Measurements from ENCODE around the gene OR13H1.
"Not testable (repeated sequence)": the region's sequence is repeated elsewhere in the genome, so short reads cannot be mapped to it uniquely, and the experiment has no call there.

OR13H1 gene, protein sequence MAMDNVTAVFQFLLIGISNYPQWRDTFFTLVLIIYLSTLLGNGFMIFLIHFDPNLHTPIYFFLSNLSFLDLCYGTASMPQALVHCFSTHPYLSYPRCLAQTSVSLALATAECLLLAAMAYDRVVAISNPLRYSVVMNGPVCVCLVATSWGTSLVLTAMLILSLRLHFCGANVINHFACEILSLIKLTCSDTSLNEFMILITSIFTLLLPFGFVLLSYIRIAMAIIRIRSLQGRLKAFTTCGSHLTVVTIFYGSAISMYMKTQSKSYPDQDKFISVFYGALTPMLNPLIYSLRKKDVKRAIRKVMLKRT

DNA sequence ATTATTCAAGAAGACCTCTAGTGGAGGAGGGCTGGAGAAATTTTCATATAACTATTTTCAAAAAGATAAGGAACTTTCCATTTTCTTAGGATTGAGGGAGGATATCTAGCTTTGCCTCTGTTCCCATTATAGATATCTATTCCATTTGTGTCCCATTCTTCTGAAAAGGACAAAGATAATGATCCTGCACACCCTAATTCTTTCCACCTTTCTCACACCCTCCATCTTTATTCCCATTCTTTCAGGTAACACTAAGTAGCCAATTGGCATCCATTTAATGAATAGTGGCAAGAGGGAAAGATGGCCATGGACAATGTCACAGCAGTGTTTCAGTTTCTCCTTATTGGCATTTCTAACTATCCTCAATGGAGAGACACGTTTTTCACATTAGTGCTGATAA is at the start of gene OR13H1:
Gene OR13H1, plus strand, starts transcription at position 301 of the 400 bp plus-strand sequence. Its CDS starts 0 bp downstream, at position 301.
- DNase-seq (ENCODE audit: low read depth in 1 of 2, low spot score in 1 of 2) = no peak
- in situ Hi-C loops (cut with HindIII; ENCODE audit: low pct_unique_long_range_greater_than_20kb, low sequenced_read_pairs) = no loop called here
- TF ChIP-seq JUND (IDR thresholded peaks at IDR 0.05; ENCODE audit: low read depth) = no peak

DNA sequence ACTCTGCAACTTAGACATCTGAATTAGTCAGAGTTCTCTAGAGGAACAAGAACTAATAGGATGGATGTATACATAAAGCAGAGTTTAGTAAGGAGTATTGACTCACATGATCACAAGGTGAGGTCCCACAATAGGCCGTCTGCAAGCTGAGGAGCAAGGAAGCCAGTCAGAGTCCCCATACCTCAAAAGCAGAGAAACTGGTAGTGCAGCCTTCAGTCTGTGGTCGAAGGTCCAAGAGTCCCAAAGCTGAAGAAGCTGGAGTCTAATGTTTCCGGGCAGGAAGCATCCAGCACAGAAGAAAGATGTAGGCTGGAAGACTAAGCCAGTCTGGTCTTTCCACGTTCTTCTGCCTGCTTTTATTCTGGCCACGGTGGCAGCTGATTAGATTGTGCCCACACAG is 42.3 kb upstream of the OR13H1 start:
- peak in 1 of 2 experiments; percentile 57 for DNase-seq (ENCODE audit: low read depth in 1 of 2, low spot score in 1 of 2)
- in situ Hi-C loops (cut with HindIII; ENCODE audit: low pct_unique_long_range_greater_than_20kb, low sequenced_read_pairs) = not testable (repeated sequence)

DNA sequence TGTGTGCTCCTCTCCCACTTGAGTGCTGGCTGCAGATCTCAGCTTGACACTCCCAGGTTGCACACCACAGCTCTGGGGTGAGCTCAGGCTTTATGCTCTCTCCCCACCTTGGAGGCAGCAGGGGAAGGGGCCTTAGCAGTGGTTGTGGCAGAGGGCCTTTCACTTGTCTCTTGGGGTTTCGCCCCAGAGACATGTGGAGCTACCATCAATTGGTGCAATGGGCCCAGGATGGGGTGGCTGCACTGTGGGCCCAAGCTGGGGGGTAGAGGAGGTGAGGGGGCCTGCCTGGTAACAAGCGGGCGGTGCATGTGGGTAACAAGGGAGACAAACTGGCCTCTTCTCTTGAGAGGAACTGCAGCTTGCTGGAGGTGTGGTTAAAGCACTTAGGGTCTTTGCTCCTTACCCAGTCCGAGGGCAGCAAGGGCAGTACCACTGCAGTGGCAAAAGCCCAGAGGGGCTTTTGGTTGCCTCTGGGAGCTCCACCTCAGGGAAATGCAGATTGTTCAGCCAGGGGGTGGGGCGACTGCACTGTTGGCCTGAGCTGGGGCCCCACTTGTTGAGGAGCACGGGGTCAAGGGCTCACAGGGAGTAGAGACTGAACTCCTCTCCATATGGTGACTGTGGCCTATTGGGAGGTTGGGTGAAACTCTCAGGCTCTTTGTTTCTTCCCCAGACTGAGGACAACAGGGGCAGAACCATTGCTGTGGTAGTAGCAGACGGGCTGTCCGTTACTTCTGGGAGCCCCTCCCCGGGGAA is 30.5 kb upstream of the OR13H1 start:
- no peak for DNase-seq (ENCODE audit: low read depth in 1 of 2, low spot score in 1 of 2)
- no peak for TF ChIP-seq JUND (IDR thresholded peaks at IDR 0.05; ENCODE audit: low read depth)
- in situ Hi-C loops (cut with HindIII; ENCODE audit: low pct_unique_long_range_greater_than_20kb, low sequenced_read_pairs) = no loop called here

DNA sequence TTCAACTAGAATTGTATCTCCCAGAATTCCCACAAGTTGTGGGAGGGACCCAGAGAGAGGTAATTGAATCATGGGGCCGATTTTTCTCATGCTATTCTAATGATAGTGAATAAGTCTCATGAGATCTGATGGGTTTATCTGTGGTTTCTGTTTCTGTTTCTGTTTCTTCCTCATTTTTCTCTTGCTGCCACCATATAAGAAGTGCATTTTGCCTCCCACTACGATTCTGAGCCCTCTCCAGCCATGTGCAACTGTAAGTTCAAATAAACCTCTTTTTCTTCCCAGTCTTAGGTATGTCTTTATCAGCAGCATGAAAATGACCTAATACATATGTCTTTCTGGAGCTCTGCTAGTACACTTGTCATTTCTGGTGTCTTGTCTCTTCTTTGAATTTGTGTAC is 22.1 kb upstream of the OR13H1 start:
- in situ Hi-C loops (cut with HindIII; ENCODE audit: low pct_unique_long_range_greater_than_20kb, low sequenced_read_pairs) = no loop called here
- no peak for TF ChIP-seq JUND (IDR thresholded peaks at IDR 0.05; ENCODE audit: low read depth)
- no peak for DNase-seq (ENCODE audit: low read depth in 1 of 2, low spot score in 1 of 2)

DNA sequence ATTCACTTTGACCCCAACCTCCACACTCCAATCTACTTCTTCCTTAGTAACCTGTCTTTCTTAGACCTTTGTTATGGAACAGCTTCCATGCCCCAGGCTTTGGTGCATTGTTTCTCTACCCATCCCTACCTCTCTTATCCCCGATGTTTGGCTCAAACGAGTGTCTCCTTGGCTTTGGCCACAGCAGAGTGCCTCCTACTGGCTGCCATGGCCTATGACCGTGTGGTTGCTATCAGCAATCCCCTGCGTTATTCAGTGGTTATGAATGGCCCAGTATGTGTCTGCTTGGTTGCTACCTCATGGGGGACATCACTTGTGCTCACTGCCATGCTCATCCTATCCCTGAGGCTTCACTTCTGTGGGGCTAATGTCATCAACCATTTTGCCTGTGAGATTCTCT is 344 bp downstream of the OR13H1 start:
- no peak for TF ChIP-seq JUND (IDR thresholded peaks at IDR 0.05; ENCODE audit: low read depth)
- in situ Hi-C loops (cut with HindIII; ENCODE audit: low pct_unique_long_range_greater_than_20kb, low sequenced_read_pairs) = no loop called here
- DNase-seq (ENCODE audit: low read depth in 1 of 2, low spot score in 1 of 2) = no peak

DNA sequence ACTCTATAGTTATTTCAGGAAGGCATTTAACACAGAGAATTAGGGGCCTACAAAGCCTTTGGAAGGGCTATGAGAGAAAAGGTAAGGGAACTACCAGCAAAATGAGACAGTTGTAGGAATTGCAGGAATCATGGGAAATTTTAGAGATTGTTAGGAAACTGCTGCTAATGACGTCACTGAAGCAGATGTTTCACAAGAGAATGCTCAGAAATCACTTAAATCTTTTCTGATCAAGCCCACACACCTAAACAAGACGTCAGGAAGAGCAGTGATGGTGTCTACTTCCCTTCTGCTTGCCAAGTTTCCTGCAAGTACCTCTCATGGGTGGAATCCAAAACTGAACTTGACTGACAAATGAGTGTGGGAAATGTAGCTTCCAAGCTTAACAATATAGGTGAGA is 5.1 kb downstream of the OR13H1 start:
- no peak for TF ChIP-seq JUND (IDR thresholded peaks at IDR 0.05; ENCODE audit: low read depth)
- DNase-seq (ENCODE audit: low read depth in 1 of 2, low spot score in 1 of 2) = no peak
- in situ Hi-C loops (cut with HindIII; ENCODE audit: low pct_unique_long_range_greater_than_20kb, low sequenced_read_pairs) = no loop called here

DNA sequence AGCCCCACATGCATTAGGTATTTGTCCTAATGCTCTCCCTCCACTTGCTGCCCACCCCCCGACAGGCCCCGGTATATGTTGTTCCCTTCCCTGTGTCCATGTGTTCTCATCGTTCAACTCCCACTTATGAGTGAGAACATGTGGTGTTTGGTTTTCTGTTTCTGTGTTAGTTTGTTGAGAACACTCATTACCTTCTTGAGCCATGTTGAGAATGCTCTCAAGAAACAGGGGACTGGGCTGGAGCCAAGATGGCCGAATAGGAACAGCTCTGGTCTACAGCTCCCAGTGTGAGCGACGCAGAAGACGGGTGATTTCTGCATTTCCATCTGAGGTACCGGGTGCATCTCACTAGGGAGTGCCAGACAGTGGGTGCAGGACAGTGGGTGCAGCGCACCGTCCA is 8.6 kb downstream of the OR13H1 start:
- DNase-seq (ENCODE audit: low read depth in 1 of 2, low spot score in 1 of 2); in situ Hi-C loops (cut with HindIII; ENCODE audit: low pct_unique_long_range_greater_than_20kb, low sequenced_read_pairs): not testable (repeated sequence)

DNA sequence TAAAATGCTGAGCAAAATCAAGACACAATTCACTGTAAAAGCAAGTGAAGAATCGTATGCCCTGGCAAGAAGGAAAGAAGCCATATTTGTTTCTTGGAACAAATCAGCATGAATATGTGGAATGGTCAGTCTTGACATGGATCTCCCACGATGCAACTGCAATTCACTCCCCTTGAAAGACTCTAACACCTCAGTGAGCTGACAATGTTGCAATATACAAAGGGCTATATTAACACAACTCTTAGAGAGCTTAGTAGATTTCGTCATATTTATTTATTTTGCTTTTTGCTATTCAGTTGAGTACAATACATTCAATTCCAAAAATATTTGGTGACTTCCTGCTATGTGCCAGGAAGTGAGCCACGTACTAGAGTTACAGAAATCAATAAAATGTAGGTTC is 14.7 kb downstream of the OR13H1 start:
- DNase-seq (ENCODE audit: low read depth in 1 of 2, low spot score in 1 of 2) = no peak
- no peak for TF ChIP-seq JUND (IDR thresholded peaks at IDR 0.05; ENCODE audit: low read depth)
- in situ Hi-C loops (cut with HindIII; ENCODE audit: low pct_unique_long_range_greater_than_20kb, low sequenced_read_pairs) = no loop called here

DNA sequence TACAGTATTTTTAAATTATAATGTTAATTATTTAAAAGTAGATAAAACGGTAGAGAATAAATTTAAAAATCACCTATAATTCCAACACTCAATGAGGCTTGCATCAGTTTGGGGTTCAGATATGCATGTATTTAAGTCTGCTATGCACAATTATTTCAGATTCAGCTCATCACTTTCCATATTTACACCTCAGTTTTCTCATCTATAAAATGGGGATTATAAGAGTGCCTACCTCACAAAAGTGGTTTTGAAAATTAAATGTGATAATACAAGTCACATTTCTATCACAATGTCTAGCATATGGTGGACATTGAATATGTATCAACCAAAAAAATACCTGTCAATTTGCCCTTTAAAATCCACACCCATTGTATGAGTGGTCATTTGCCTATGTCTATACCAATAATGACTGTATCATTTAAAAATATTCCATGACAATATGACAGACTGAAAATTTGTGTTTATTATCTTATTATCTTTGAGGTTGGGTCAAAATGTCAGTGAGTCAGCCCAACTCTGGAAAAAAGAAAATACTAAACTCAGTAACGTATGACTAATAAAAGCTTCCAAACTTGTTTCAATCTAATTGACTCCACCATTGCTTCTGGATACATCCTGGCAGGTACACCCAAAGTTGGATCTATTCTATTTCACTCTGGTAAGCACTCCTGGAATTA is 20.8 kb downstream of the OR13H1 start:
- TF ChIP-seq JUND (IDR thresholded peaks at IDR 0.05; ENCODE audit: low read depth) = no peak
- in situ Hi-C loops (cut with HindIII; ENCODE audit: low pct_unique_long_range_greater_than_20kb, low sequenced_read_pairs) = no loop called here
- DNase-seq (ENCODE audit: low read depth in 1 of 2, low spot score in 1 of 2) = no peak

DNA sequence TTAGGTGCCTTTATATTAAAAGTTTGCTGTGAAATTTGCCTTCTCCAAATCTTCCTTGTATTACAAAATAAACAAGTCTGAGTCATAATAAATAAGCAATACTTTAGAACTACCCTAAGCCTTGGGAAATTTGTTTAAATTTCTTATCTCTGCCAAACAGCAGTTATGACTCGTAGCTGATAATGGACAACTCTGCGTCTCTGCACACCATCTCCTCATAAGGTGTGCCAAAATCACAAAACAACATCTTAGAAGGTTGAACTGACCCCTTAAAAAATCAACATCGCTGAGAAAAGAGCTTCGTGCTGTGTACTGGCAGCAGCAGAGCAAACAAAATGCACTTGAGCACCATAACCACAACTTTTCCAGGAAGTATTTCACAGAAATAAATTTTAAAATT is 22.0 kb downstream of the OR13H1 start:
- TF ChIP-seq JUND (IDR thresholded peaks at IDR 0.05; ENCODE audit: low read depth) = no peak
- DNase-seq (ENCODE audit: low read depth in 1 of 2, low spot score in 1 of 2) = peak in 1 of 2 experiments; percentile 30
- in situ Hi-C loops (cut with HindIII; ENCODE audit: low pct_unique_long_range_greater_than_20kb, low sequenced_read_pairs) = no loop called here

DNA sequence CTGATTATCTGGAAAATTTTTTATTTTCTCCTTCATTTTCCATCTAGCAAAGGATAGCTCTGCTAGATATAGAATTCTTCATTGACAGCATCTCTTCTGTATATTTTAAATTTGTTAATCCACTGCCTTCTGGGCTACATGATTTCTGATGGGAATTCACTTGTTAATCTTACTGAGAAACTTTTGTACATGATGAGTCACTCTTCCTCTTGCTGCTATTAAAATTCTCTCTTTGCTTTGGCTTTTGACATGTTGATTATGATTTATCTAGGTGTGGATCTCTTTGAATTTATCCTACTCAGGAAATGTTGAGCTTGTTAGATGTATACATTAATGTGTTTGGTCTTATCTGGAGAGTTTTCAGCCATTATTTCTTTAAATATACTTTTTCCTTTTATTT is 27.5 kb downstream of the OR13H1 start:
- DNase-seq (ENCODE audit: low read depth in 1 of 2, low spot score in 1 of 2) = no peak
- in situ Hi-C loops (cut with HindIII; ENCODE audit: low pct_unique_long_range_greater_than_20kb, low sequenced_read_pairs) = no loop called here
- TF ChIP-seq JUND (IDR thresholded peaks at IDR 0.05; ENCODE audit: low read depth) = no peak

DNA sequence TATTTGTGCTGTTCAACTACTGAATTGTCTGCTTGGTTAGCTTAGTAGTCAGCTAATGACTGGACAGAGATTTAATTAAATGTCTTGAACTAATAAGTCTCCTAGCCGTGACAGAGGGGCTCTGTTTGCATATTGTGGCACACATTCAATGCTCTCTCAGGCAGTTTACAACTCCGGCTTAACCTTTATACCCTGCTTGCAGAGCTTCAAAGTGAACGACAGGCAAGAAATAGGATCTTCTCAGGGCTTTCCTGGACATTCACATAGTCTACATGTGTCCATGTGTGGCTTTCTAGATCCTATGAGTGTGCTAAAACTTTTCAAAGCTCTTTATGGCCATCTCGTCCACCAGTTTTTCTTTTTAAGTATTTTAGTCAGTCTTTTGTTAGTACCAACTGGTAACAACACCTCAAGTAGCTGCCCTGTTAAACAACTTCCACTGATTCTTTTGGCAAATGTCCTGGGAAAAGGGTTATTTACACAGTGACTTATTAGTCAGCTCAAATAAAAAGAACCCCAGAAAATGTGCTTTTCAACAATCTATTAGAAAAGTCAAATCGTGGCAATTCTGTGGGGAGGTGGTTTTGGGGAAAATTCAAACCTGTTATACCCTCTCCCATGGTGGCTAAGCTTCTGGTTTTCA is 28.6 kb downstream of the OR13H1 start:
- in situ Hi-C loops (cut with HindIII; ENCODE audit: low pct_unique_long_range_greater_than_20kb, low sequenced_read_pairs) = no loop called here
- no peak for DNase-seq (ENCODE audit: low read depth in 1 of 2, low spot score in 1 of 2)
- no peak for TF ChIP-seq JUND (IDR thresholded peaks at IDR 0.05; ENCODE audit: low read depth)

DNA sequence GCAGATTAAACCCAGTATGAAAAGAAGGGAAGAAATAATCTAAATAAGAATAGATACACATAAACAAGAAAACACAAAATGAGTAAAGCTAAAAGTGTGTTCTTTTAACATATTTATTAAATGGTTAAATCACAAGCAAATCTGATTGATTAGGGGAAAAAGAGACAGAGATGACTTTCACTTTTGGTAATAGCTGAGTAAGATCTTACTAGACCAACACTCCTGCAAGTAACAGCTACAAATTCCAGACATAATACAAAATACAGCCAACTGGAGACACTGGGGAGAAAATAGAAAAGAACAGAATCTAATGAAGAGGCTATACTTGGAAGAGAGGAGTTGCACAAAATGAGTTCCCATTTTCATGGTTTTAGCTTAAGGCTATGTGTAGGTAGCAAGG is 33.5 kb downstream of the OR13H1 start:
- DNase-seq (ENCODE audit: low read depth in 1 of 2, low spot score in 1 of 2) = no peak
- no peak for TF ChIP-seq JUND (IDR thresholded peaks at IDR 0.05; ENCODE audit: low read depth)
- in situ Hi-C loops (cut with HindIII; ENCODE audit: low pct_unique_long_range_greater_than_20kb, low sequenced_read_pairs) = no loop called here
